ENCODE results near the gene TMEM270. TPM values are rescaled to one million over a fixed set of nuclear protein-coding genes. Genes with fewer than 3 reads are reported as not detected.

The TMEM270 gene
- total RNA-seq, 1 experiment from 2014 or later: not detected

DNA sequence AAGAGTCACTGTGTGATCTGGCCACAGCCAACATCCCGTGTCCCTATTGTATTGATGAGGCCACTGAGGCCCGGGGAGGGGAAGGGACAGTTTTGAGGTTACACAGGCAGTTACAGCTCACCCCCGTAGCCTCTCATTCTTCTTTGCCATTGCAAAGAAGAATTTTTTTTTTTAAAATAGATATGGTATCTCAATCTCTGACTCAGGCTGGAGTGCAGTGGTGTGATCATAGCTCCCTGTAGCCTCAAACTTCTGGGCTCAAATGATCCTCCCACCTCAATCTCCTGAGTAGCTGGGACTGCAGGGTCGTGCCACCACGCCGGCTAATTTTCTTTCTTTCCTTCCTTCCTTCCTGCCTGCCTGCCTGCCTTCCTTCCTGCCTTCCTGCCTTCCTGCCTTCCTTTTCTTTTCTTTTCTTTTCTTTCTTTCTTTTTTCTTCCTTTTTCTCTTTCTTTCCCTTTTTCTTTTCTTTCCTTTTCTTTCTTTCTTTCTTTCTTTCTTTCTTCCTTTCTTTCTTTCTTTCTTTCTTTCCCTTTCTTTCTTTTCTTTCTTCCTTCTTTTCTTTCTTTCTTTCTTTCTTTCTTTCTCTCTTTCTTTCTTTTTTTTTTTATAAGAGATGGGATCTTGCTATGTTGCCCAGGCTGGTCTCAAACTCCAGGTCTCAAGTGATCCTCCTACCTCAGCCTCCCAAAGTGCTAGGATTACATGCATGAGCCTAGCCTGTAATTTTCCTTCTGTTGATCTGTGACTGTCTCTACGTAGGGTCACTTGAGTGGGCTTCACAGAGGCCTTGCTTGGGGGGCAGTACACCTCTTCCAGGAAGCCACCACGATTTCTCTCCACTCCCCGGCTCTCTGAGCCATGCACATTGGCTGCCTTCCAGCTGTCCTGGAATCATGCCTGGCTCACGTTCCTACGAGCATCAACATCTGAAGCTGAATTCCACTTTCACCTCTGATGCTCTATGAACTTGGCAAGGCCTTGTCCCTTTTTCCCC lies 31.3 kb downstream of the TMEM270 start:
- DNase-seq: peak; percentile 57
- no peaks in the 10 kb centered on the region for H3K9me3 ChIP-seq

DNA sequence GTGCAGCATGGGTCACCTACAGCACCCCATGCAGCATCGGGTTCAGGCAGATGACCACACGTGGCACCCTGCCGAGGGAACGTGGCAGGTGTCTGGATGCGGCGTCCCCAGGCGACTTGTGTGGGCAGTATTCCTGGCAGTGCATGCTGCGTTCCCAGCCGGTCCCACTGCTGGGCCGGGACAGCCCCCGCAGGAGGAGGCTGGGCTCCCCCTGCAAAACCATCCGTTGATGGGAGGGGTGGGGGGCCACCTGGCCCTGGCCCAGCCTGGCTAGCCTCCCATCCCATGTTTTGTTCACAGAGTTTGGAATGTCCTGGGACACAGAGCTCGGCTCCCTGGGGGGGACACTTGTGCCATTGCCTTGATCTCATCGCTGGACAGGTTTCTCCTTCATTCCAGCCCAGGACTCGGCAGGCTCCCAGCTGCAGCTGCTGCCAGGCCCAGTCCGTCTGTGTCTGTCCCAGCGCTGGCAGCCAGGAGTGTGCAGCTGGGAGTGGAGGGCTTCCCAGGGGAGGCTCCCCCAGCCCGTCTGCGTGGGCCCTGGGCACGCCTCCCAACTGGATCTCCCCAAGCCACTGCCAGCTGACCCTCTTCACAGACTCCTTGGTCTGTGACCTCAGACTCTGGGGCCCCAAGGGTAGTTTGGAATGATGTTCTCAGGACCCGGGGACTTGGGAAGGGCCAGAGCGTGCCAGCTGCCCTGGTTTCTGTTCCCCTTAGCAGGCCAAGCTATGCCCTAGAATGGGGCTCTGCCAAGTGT lies 32.6 kb downstream of the TMEM270 start:
- peak; percentile 87 for DNase-seq
- H3K4me3 ChIP-seq: no peak overlapping the region
- no peaks in the 10 kb centered on the region for H3K9me3 ChIP-seq
- no peaks in the 10 kb centered on the region for H3K36me3 ChIP-seq
- no peaks in the 10 kb centered on the region for H3K27me3 ChIP-seq

More for the DNA sequence above, 31.3 kb downstream of the TMEM270 start:
- Histone ChIP-seq H3K4me3 (no peak overlapping the region), H3K36me3 (no peaks in the 10 kb centered on the region), H3K27me3 (no peaks in the 10 kb centered on the region)

DNA sequence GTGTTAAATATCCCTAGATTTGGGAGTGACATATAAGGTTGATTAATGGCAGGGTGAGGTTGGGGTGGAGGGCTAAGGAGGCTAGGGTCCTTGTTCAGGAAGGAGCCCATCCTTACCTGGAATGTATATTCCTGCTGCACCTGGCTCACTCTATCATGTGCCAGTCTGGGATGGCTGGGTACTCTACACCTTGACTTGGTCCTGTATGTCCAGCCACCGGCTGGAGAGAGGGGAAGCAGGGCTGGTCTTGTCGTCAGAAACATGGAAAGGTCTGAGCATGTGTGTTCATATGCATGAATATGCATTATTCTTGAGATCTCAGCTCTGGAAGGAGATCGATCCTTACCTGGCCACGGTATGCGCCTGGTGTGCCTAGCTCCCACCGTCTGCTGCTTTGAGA lies 33.2 kb downstream of the TMEM270 start:
- no peaks in the 10 kb centered on the region for H3K36me3 ChIP-seq
- no peaks in the 10 kb centered on the region for H3K9me3 ChIP-seq
- DNase-seq: no peak
- H3K4me3 ChIP-seq: no peak overlapping the region
- no peaks in the 10 kb centered on the region for H3K27me3 ChIP-seq

DNA sequence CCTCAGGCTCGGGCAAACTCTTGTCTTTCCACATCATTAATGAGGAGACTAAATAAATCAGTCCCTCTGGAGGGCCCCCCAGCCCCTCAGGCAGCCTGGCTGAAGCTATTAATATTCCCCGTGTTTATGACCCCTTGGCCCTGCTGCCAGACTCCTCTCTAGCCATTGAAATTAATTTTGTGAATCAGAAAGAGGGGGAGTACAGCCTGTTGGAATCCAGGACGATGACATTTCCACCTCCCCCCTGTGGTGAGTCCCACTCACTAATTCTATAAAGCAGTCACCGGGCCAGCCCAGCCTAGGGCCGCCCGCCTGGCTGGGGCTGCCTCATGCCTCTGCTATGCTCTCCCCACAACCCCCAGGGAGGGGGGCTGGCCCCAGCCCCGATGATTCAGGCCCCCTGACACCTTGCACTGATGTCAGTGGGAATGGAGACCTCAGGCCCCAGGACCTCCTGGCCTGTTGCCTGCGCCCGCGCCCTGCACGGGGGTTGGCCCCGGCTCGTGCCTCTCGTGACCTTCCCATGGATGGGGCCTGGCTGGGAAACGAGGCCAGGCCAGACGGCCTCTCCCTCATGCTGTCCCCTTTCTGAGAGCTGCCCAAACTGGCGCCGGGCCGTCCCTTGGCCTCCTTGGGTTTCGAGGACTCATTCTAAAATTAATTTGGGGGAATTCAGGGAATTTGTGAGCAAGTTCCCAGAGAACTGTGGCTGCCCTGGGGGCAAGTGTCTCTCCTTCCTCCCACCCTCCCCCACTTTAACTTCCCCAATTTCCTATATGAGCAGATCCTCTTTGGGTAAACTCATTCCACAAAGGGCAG lies 34.0 kb downstream of the TMEM270 start:
- peak; percentile 98 for DNase-seq
- Histone ChIP-seq H3K9me3 (no peaks in the 10 kb centered on the region), H3K27me3 (no peaks in the 10 kb centered on the region), H3K4me3 (no peak overlapping the region), H3K36me3 (no peaks in the 10 kb centered on the region)

DNA sequence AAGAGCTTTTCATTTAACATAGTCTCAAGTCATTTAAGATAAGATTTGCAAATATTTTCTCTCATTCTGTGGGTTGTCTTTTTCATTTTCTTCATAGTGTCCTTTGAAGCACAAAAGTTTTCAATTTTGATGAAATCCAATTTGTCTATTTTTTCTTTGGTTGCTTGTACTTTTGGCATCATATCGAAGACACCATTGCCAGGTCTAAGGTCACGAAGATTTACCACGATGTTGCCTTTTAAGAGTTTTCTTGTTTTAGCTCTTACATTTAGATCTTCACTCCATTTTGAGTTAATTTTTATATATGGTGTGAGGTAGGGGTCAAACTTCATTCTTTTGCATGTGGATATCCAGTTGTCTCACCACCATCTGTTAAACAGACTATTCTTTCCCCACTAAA lies 34.7 kb downstream of the TMEM270 start:
- H3K27me3 ChIP-seq: no peaks in the 10 kb centered on the region
- no peak for DNase-seq
- no peak overlapping the region for H3K4me3 ChIP-seq
- H3K36me3 ChIP-seq: no peaks in the 10 kb centered on the region
- H3K9me3 ChIP-seq: no peaks in the 10 kb centered on the region

DNA sequence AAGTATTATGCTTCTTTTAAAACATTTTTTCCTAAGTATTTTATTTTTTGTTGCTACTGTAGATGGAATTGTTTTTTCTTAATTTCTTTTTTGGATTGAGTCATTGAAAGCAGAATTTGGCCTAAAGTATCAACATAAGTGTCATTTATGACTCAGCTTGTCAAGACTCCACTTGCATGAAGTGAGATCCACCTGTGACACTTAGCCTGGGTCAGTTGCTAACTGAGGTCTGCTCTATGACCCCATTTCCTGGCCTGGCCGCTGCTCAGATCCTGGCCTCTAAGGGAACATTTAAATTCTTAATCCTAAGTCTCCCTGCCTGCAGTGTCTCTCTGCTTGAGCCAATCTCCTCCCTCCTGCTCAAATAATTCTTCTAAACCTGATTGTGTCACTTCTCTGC lies 35.5 kb downstream of the TMEM270 start:
- Histone ChIP-seq H3K4me3 (no peak overlapping the region), H3K9me3 (no peaks in the 10 kb centered on the region), H3K27me3 (no peaks in the 10 kb centered on the region), H3K36me3 (no peaks in the 10 kb centered on the region)
- DNase-seq: peak; percentile 70

DNA sequence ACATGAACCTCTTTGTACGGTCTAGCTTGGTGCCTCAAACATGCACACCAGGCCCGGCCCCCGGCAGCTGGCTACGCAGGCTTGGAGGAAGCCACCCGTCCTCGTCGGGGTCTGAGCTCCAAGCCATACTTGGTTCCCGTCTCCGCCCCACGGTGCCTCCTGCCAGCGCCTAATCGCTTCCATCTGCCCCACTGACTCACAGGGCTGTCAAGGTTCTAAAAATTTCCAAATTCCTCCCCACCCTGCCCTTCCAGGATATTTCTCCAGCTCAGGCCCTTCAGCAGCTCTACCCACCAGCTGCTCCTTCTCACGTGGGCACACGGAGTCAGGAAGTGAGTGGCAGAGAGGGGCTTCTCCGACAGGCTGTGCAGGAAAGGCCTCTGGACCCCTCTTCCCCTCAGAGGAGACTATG lies 38.8 kb downstream of the TMEM270 start:
- Histone ChIP-seq H3K36me3 (no peaks in the 10 kb centered on the region), H3K4me3 (no peak overlapping the region), H3K9me3 (no peaks in the 10 kb centered on the region), H3K27me3 (no peaks in the 10 kb centered on the region)
- peak; percentile 92 for DNase-seq

DNA sequence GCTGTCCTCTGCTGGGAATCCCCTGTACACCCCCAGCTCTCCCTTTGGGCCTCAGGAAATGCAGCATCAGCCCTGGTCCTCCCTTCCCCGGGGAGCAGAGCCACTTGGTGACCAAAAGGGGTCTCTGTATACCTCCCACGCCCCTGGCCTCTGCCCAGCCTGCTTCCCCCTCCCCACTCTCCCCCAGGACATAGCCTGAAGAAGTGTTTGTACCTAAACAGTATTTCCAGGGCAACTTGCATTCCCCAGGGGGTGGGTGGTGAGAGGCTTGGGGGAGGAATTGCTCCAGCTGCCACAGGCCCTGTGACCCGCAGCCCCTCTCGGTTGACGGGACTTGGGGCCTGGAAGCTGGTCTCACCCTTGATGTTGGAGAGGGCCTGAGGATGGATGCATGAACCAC lies 39.3 kb downstream of the TMEM270 start:
- H3K27me3 ChIP-seq: no peaks in the 10 kb centered on the region
- no peaks in the 10 kb centered on the region for H3K36me3 ChIP-seq
- no peak overlapping the region for H3K4me3 ChIP-seq
- DNase-seq: no peak
- no peaks in the 10 kb centered on the region for H3K9me3 ChIP-seq

DNA sequence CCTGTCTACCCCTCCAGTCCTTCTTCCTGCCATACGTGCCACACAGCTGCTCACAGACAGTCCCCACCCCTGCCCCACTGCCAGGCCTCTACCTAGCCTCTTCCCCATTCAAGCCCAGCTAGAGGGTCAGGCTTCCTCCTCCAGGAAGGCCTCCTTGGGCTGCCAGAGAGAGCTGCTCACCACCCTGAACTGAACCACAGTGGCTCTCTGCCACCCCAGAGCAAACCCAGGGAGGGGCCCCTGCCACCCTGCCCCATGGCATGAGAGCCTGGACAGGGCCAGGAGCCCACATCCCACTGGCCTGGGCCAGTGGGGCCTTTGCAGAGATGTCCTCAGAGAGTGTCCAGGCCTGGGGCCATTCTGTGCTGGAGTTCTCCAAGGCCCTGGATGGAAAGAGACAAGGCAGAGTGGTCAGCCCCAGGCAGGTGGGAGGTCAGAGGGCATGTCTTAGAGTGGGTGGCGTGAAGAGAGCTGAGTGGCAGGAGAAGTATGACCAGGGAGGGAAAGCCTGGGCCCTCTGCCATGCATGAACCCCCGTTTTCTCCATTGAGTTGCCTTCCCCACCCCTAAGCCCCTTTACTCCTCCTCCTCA lies 40.4 kb downstream of the TMEM270 start:
- DNase-seq: no peak
- no peak overlapping the region for H3K4me3 ChIP-seq
- no peaks in the 10 kb centered on the region for H3K27me3 ChIP-seq
- no peaks in the 10 kb centered on the region for H3K36me3 ChIP-seq
- no peaks in the 10 kb centered on the region for H3K9me3 ChIP-seq

DNA sequence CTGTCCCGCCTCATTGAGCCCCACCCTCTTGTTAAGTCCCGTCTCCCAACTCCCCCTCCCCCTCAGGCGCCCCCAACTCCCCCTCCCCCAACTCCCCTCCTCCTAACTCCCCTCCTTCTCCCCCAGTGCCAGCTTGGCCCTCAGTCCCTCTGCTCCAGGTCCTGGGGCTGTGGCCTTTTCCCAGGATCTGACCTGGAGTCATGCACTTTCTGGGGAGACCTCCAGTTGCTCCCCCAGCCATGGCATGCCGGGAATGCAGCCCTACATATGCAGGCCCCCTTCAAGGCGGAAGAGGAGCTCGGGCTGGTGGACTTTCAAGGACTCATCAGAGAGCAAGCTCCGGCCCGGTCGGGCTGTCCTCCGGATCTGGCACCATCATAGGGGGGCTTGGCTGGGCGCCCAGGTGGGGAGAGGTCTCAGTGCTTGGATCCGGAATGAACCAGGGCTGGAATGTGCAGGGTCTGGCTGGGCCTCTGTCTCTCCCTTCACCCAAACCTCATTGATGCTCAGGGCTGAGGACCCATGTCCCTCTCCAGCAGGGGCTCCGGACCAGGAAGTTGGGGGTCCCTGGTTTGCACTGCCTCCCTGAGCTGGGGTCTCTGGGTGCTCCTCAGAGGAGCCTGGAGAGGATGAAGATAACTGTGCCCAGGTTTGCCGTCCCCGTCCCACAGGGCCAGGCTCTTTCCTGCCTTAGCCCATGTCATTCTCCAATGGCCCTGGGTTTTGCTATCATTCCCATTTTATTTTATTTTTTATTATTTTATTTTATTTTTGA lies 41.1 kb downstream of the TMEM270 start:
- no peak for DNase-seq
- H3K27me3 ChIP-seq: no peaks in the 10 kb centered on the region
- no peaks in the 10 kb centered on the region for H3K9me3 ChIP-seq
- H3K4me3 ChIP-seq: no peak overlapping the region
- H3K36me3 ChIP-seq: no peaks in the 10 kb centered on the region

DNA sequence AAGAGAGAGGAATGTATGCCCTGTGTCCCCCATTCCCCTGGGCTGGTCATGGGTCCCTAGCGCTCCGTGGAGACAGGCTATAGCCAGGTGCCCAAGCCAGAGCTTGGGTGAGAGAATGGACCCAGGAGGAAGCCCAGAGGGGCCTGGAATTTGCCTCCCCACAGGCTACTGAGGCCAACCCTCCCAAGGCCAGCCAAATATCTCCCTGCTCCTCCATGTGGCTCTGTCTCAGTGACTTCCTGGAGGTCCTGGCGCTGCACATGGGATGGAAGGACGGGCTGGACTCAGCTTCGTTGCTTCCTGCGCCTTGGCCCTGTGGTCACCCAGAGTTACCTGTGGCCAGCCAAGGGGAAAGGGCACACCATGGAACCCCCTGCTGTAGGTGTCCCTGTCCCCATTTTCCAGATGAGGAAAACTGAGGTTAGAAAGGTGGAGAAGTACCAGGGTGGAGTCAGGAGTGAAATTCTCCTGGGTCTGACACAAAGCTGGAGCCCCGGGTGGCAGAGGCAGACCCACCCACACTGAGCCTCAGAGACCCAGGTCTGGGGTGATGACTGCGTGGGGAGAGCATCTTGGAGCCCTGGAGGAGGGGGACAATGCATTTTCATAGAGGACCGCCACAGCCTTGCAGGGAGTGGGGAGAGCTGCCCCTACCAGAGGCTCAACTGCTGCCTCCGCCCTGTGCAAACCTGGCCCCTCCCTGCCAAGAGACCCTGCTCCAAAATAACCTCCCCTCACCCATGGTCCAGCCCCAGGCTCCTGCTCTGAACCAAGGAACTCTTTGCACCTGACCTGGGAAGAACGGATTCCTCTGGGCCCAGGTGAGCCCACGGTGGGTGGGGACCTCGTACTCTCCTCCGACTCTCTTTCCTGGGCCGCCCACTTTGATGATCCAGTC lies 42.6 kb downstream of the TMEM270 start:
- Histone ChIP-seq H3K36me3 (no peaks in the 10 kb centered on the region), H3K4me3 (no peak overlapping the region), H3K9me3 (no peaks in the 10 kb centered on the region), H3K27me3 (no peaks in the 10 kb centered on the region)
- DNase-seq: no peak

DNA sequence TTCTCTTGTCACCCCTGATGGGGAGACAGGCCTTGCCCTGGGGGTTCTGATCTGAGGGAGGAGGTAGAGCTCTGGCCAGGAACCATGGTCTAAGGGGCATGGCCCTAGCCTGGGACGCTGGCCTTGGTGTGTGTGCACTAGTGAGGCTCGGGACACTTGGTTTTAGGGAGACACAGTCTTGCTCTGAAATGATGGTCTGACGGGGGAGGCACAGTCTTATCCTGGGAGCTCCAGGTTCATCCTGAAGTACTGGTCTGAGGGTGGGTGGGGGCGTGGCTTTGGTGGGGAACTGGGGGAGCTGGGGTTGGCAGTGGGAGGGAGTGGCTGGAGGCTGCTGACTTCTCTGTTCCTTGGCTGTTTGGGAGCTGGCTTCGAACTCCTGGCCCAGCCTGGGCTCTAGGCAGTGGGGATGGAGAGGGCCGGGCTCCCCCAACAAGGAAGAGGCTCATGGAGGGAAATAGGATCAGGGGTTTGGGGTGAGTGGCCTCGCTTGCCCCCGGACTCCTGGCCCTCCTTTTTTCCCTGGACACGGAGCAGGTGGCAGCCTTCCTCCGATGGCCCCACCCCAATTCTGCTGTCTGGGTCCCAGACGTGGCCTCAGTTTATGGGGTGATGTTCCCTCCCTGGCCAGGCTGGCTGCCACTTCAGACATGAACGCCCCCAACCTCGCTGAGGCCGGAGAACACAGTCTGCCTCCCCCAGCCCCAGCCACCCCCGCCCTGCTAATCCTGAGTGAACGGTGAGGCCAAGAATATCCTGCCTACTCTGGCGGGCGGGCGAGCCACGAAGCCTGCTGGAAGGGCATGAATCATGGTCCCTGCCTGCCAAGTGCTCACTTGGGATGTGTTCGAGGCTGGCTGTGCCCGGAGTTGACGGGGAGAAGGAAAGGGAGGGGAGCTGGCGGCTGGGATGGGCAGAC lies 43.5 kb downstream of the TMEM270 start:
- no peak overlapping the region for H3K4me3 ChIP-seq
- H3K9me3 ChIP-seq: no peaks in the 10 kb centered on the region
- H3K27me3 ChIP-seq: no peaks in the 10 kb centered on the region
- no peaks in the 10 kb centered on the region for H3K36me3 ChIP-seq
- peak; percentile 93 for DNase-seq

DNA sequence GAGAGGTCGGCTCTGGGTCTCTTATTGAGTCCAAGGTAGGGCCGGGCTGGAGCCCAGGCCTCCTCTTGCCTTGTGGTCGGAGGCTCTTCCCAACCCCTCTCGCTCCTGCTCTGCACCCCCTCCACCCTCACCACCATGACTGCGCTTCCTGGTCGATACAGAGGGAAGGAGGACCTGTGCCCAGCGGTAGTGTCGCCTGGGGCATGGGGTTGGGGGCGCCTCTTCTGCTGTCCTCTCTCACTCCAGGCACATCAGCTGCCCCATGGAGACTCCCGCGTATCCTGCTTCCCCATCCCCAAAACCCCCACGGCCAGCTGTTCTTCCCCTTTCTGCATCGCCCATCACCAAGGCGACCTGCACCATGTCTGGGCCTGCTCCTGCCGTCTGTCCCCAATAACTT lies 44.4 kb downstream of the TMEM270 start:
- Histone ChIP-seq H3K36me3 (no peaks in the 10 kb centered on the region), H3K4me3 (no peak overlapping the region), H3K27me3 (no peaks in the 10 kb centered on the region), H3K9me3 (no peaks in the 10 kb centered on the region)
- DNase-seq: no peak

DNA sequence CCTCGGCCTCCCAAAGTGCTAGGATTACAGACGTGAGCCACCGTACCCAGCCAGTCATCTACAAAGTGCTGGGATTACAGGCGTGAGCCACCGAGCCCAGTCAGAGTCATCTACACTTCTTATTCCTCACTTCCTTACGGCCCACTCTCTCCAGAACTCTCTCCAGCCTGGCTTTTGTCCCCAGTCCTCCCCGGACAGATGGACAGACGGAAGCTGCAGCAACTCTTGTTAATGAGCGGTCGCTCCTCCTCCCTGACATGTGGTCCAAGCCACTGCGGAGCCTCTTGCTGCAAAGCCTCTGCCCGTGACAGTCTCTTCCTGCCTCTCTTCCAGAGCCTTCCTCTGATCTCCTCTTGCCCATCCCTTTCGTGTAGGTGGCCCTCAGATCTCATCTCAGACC lies 45.9 kb downstream of the TMEM270 start:
- H3K9me3 ChIP-seq: no peaks in the 10 kb centered on the region

More for the DNA sequence above, 45.9 kb downstream of the TMEM270 start:
- H3K27me3 ChIP-seq: no peaks in the 10 kb centered on the region
- no peak overlapping the region for H3K4me3 ChIP-seq
- DNase-seq: no peak
- H3K36me3 ChIP-seq: no peaks in the 10 kb centered on the region
